DND-41 (cell line): ENCODE data around the gene P2RY10.

ENCODE experiments used
- CTCF ChIP-seq: IDR thresholded peaks from 2 replicates; pipeline ENCODE4 v1.5.1; 2012; ENCODE audit warnings: borderline replicate concordance, low read length, moderate library complexity, mild to moderate bottlenecking; ENCODE audit not compliant: poor library complexity, severe bottlenecking; ENCODE audit errors: extremely low read depth
- EZH2 ChIP-seq: IDR thresholded peaks from 3 replicates; pipeline ENCODE4 v1.6.1; 2012; ENCODE audit warnings: borderline replicate concordance, low read depth, mild to moderate bottlenecking, moderate library complexity, low read length, inconsistent platforms; ENCODE audit not compliant: severe bottlenecking

- no peak for TF ChIP-seq EZH2
- TF ChIP-seq CTCF, result no peak
Observed at GRCh38 chrX:78958419-78959116, 13.4 kb downstream of the P2RY10 start.
